Vagina (tissue), 2 donors: ENCODE data around the gene PAFAH1B2.

Source experiments
- POLR2A ChIP-seq, 2 donors: fragments of 450-650 bp; IDR thresholded peaks; one replicate each; pipeline ENCODE4 v1.6.1; 2017; ENCODE audit warnings: antibody characterized with exemption in 2 of 2, mild to moderate bottlenecking in 2 of 2, moderate library complexity in 2 of 2
- TF ChIP-seq, protein P1 (sequence below), 3 experiments: fragments of 450-650 bp in 2 of 3; fragments of 200-600 bp in 1 of 3; sonication (generic) in 1 of 3; IDR thresholded peaks; one replicate each; pipeline ENCODE4 v1.5.1; 2017 to 2019; ENCODE audit warnings: antibody characterized with exemption in 3 of 3, mild to moderate bottlenecking in 2 of 3, moderate library complexity in 2 of 3

DNA sequence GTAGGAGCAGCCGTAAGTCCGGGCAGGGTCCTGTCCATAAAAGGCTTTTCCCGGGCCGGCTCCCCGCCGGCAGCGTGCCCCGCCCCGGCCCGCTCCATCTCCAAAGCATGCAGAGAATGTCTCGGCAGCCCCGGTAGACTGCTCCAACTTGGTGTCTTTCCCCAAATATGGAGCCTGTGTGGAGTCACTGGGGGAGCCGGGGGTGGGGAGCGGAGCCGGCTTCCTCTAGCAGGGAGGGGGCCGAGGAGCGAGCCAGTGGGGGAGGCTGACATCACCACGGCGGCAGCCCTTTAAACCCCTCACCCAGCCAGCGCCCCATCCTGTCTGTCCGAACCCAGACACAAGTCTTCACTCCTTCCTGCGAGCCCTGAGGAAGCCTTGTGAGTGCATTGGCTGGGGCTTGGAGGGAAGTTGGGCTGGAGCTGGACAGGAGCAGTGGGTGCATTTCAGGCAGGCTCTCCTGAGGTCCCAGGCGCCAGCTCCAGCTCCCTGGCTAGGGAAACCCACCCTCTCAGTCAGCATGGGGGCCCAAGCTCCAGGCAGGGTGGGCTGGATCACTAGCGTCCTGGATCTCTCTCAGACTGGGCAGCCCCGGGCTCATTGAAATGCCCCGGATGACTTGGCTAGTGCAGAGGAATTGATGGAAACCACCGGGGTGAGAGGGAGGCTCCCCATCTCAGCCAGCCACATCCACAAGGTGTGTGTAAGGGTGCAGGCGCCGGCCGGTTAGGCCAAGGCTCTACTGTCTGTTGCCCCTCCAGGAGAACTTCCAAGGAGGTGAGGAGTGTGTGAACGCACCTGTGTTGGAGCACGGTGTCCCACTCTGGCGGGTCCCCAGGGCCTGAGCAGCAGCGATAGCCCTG lies 55.2 kb downstream of the PAFAH1B2 start, which contains the start of gene TAGLN:
- TF ChIP-seq POLR2A (IDR thresholded peaks at IDR 0.05) = no peak
- TF ChIP-seq, protein P1, sequence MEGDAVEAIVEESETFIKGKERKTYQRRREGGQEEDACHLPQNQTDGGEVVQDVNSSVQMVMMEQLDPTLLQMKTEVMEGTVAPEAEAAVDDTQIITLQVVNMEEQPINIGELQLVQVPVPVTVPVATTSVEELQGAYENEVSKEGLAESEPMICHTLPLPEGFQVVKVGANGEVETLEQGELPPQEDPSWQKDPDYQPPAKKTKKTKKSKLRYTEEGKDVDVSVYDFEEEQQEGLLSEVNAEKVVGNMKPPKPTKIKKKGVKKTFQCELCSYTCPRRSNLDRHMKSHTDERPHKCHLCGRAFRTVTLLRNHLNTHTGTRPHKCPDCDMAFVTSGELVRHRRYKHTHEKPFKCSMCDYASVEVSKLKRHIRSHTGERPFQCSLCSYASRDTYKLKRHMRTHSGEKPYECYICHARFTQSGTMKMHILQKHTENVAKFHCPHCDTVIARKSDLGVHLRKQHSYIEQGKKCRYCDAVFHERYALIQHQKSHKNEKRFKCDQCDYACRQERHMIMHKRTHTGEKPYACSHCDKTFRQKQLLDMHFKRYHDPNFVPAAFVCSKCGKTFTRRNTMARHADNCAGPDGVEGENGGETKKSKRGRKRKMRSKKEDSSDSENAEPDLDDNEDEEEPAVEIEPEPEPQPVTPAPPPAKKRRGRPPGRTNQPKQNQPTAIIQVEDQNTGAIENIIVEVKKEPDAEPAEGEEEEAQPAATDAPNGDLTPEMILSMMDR (IDR thresholded peaks at IDR 0.05) = no peak
